ENCODE data around the gene THAP12.

THAP12 gene

GRCh38 chr11:76379807-76380158 lies 1.1 kb downstream of the THAP12 start:
- no peak for DNase-seq

GRCh38 chr11:76376746-76377558 lies 4.0 kb downstream of the THAP12 start:
- DNase-seq, result no peak

GRCh38 chr11:76371170-76371569 lies 9.8 kb downstream of the THAP12 start:
- no peak for DNase-seq

GRCh38 chr11:76369406-76369805 lies 11.5 kb downstream of the THAP12 start:
- DNase-seq, result no peak

- DNase-seq, result no peak
These were observed 12.4 kb downstream of the THAP12 start for GRCh38 chr11:76368490-76368889.

- no peak for DNase-seq
These were observed 15.8 kb downstream of the THAP12 start for GRCh38 chr11:76365038-76365679.

GRCh38 chr11:76362716-76363115 lies 18.2 kb downstream of the THAP12 start:
- DNase-seq, result no peak

GRCh38 chr11:76361776-76362175 lies 19.2 kb downstream of the THAP12 start:
- DNase-seq, result no peak

- DNase-seq, result no peak
These were observed 19.6 kb downstream of the THAP12 start for GRCh38 chr11:76361374-76361773.

- no peak for DNase-seq
These were observed 25.8 kb downstream of the THAP12 start for GRCh38 chr11:76355172-76355571.

GRCh38 chr11:76348348-76348747 lies 32.6 kb downstream of the THAP12 start:
- no peak for DNase-seq

- DNase-seq, result no peak
These were observed 33.5 kb downstream of the THAP12 start for GRCh38 chr11:76347466-76347865.

GRCh38 chr11:76339221-76339620 lies 41.7 kb downstream of the THAP12 start:
- peak; percentile 83 for DNase-seq

GRCh38 chr11:76337923-76338322 lies 43.0 kb downstream of the THAP12 start:
- DNase-seq, result no peak

GRCh38 chr11:76337469-76337868 lies 43.5 kb downstream of the THAP12 start:
- no peak for DNase-seq

GRCh38 chr11:76336597-76336996 lies 44.3 kb downstream of the THAP12 start:
- peak; percentile 35 for DNase-seq

GRCh38 chr11:76335842-76336241 lies 45.1 kb downstream of the THAP12 start:
- peak; percentile 96 for DNase-seq

- DNase-seq, result no peak
These were observed 46.0 kb downstream of the THAP12 start for GRCh38 chr11:76334826-76335389.

- no peak for DNase-seq
These were observed 50.3 kb downstream of the THAP12 start for GRCh38 chr11:76330651-76331050.

GRCh38 chr11:76329983-76330382 lies 50.9 kb downstream of the THAP12 start:
- DNase-seq, result no peak

GRCh38 chr11:76329084-76329648 lies 51.8 kb downstream of the THAP12 start:
- DNase-seq, result no peak

- no peak for DNase-seq
These were observed 53.1 kb downstream of the THAP12 start for GRCh38 chr11:76327756-76328388.

GRCh38 chr11:76327202-76327601 lies 53.7 kb downstream of the THAP12 start:
- no peak for DNase-seq

Measured in GF-D8 (cell line).